ENCODE data around the gene FGD4. TPM values are rescaled to one million over a fixed set of nuclear protein-coding genes. Genes with fewer than 3 reads are reported as not detected.
A peak's percentile ranks its signal among the peaks of the same experiment; 100 is the strongest.

The FGD4 gene
- total RNA-seq, 5 donors from 2014 or later (not counting 1 experiment from before 2014, with no cell fraction given) = 0.18 to 0.79 (median 0.47) TPM

DNA sequence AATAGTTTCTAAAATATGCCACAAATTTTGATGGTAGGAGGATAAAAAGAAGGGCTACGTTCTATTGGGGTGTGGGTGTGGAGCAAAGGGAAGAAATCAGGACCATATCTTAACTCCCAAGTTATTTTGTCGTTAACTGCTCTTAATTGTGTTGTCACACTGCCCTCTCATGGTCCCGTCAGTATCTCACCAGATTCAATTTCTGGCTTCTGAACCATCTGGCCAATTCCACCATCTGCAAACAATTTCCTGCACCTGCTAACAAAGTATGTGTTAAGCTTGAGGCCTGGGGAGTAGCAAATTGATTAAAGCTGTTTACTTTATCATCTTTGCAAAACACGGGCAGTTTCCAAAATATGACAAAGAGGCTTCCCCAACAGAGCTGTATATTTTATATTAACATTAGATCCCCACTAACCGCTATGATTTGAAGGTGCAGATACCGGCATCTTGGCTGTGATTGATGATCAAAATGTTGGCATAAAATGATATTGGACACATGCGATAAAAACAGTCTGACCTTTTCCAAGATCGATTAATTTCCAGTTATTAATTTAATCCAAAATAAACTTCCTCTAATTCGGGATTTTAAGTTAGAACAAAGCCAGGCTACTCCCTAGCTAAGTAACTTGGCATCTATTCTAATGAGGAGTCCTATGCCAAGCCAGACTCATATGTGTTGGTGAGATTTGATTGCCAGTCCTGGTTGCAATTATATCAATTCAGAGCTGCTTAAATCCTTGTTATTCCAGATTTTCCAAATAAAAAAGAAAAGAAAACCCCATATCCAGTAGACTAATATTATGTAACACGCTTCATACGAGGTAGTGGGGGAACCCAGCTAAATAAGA lies 272.8 kb downstream of the FGD4 start:
- H3K27ac ChIP-seq (ENCODE audit: low read length) = no peak overlapping the region
- WGBS (ENCODE audit: insufficient coverage) = 100% methylated on average over 1 of the region's 11 CpGs
- POLR2A ChIA-PET = interaction anchor here in 1 of 2 donors (0.5 kb wide), 1 partner anchor 1019 kb away, joined by 6 read pairs; no protein-coding TSS in a partner anchor
- no peak overlapping the region for H3K27ac Mint-ChIP-seq
- no peaks in the 10 kb centered on the region for H3K4me1 ChIP-seq (ENCODE audit: control insufficient read depth in 1 of 2, extremely low read depth in 1 of 2, insufficient read depth in 2 of 2, low read length in 2 of 2)
- H3K4me3 Mint-ChIP-seq = no peak overlapping the region
- no peaks in the 10 kb centered on the region for H3K27me3 Mint-ChIP-seq
- H3K36me3 ChIP-seq (ENCODE audit: control insufficient read depth in 2 of 2, extremely low read depth in 1 of 2, insufficient read depth in 1 of 2, low read length in 1 of 2) = no peaks in the 10 kb centered on the region
- H3K36me3 Mint-ChIP-seq = no peaks in the 10 kb centered on the region
- peak in 1 of 35 experiments; percentile 34 for DNase-seq
- CTCF ChIA-PET = interaction anchor here (0.6 to 1.4 kb wide), 3 partner anchors 216 to 1019 kb away, joined by 3 to 6 read pairs (median 4); no protein-coding TSS in a partner anchor
- no peak for ATAC-seq (replicated peaks in 1 of 4)
- H3K4me1 Mint-ChIP-seq = no peaks in the 10 kb centered on the region
- no peak overlapping the region for H3K4me3 ChIP-seq (ENCODE audit: control insufficient read depth in 1 of 2, extremely low read depth in 1 of 2, low read length in 1 of 2)
- H3K27me3 ChIP-seq (replicated peaks in 1 of 2; ENCODE audit: control insufficient read depth in 2 of 2, extremely low read depth in 1 of 2, insufficient read depth in 2 of 2, low read length in 1 of 2) = peaks cover 0 to 9% of the 10 kb centered on the region in 2 experiments
- H3K9me3 ChIP-seq = no peaks in the 10 kb centered on the region
- peaks cover 0 to 14% (median 3%) of the 10 kb centered on the region in 3 donors for H3K9me3 Mint-ChIP-seq

GRCh38 chr12:32679091-32679919 lies 279.9 kb downstream of the FGD4 start, which contains the start of gene DNM1L:
TSS of gene DNM1L (plus strand) at chr12:32679301. CDS start at chr12:32679364, 63 bp downstream.
- peak within 1 kb of the TSS; percentile 67 for H3K27ac ChIP-seq (ENCODE audit: low read length)
- under 1% methylated on average over 67 of the region's 76 CpGs for WGBS (ENCODE audit: insufficient coverage)
- DNase-seq (peak; percentile 80 to 95 (median 91)), ATAC-seq (replicated peaks in 1 of 4) (peak; percentile 98 to 100 (median 99))
- Mint-ChIP-seq H3K36me3 (no peaks in the 10 kb centered on the region), H3K27me3 (no peaks in the 10 kb centered on the region), H3K27ac (peak within 1 kb of the TSS; percentile 87 to 92), H3K9me3 (no peaks in the 10 kb centered on the region), H3K4me1 (peaks cover 31 to 35% (median 33%) of the 10 kb centered on the region in 3 donors), H3K4me3 (peak within 1 kb of the TSS; percentile 85 to 90 (median 90))
- peaks cover 0 to 9% of the 10 kb centered on the region in 2 experiments for H3K4me1 ChIP-seq (ENCODE audit: control insufficient read depth in 1 of 2, extremely low read depth in 1 of 2, insufficient read depth in 2 of 2, low read length in 2 of 2)
- H3K36me3 ChIP-seq (ENCODE audit: control insufficient read depth in 2 of 2, extremely low read depth in 1 of 2, insufficient read depth in 1 of 2, low read length in 1 of 2) = no peaks in the 10 kb centered on the region
- H3K4me3 ChIP-seq (ENCODE audit: control insufficient read depth in 1 of 2, extremely low read depth in 1 of 2, low read length in 1 of 2) = peak within 1 kb of the TSS; percentile 71 to 87
- no peaks in the 10 kb centered on the region for H3K9me3 ChIP-seq
- H3K27me3 ChIP-seq (replicated peaks in 1 of 2; ENCODE audit: control insufficient read depth in 2 of 2, extremely low read depth in 1 of 2, insufficient read depth in 2 of 2, low read length in 1 of 2) = no peaks in the 10 kb centered on the region
- ChIA-PET CTCF (interaction anchor here in 1 of 2 donors (0.9 to 1.0 kb wide), 2 partner anchors 27 to 77 kb away, joined by 4 to 7 read pairs; partner anchors contain the start of gene YARS2), POLR2A (interaction anchor here in 1 of 2 donors (1.2 kb wide), 1 partner anchor 76 kb away, joined by 5 read pairs; no protein-coding TSS in a partner anchor)

- Mint-ChIP-seq H3K27me3 (no peaks in the 10 kb centered on the region), H3K9me3 (no peaks in the 10 kb centered on the region), H3K36me3 (no peaks in the 10 kb centered on the region), H3K4me1 (peaks cover 31 to 35% (median 33%) of the 10 kb centered on the region in 3 donors), H3K27ac (peak overlapping the region; percentile 85 to 87), H3K4me3 (peak overlapping the region; percentile 85 to 90 (median 90))
- Histone ChIP-seq H3K9me3 (no peaks in the 10 kb centered on the region), H3K27ac (ENCODE audit: low read length) (peak overlapping the region; percentile 18), H3K27me3 (replicated peaks in 1 of 2; ENCODE audit: control insufficient read depth in 2 of 2, extremely low read depth in 1 of 2, insufficient read depth in 2 of 2, low read length in 1 of 2) (no peaks in the 10 kb centered on the region), H3K36me3 (ENCODE audit: control insufficient read depth in 2 of 2, extremely low read depth in 1 of 2, insufficient read depth in 1 of 2, low read length in 1 of 2) (no peaks in the 10 kb centered on the region), H3K4me3 (ENCODE audit: control insufficient read depth in 1 of 2, extremely low read depth in 1 of 2, low read length in 1 of 2) (peak overlapping the region; percentile 71 to 87), H3K4me1 (ENCODE audit: control insufficient read depth in 1 of 2, extremely low read depth in 1 of 2, insufficient read depth in 2 of 2, low read length in 2 of 2) (peaks cover 0 to 9% of the 10 kb centered on the region in 2 experiments)
- DNase-seq = peak in 1 of 35 experiments; percentile 3
- no peak for ATAC-seq (replicated peaks in 1 of 4)
- ChIA-PET CTCF (interaction anchor here in 1 of 2 donors (0.7 kb wide), 1 partner anchor 75 kb away, joined by 3 read pairs; no protein-coding TSS in a partner anchor), POLR2A (no interaction called here)
- WGBS (ENCODE audit: insufficient coverage) = 3% methylated on average over 13 of the region's 14 CpGs
Observed at GRCh38 chr12:32679920-32680237, 280.5 kb downstream of the FGD4 start.

- DNase-seq (no peak), ATAC-seq (replicated peaks in 1 of 4) (no peak)
- ChIA-PET CTCF (no interaction called here), POLR2A (no interaction called here)
- Mint-ChIP-seq H3K9me3 (no peaks in the 10 kb centered on the region), H3K27me3 (no peaks in the 10 kb centered on the region), H3K36me3 (peaks cover 7% of the 10 kb centered on the region), H3K4me3 (peak overlapping the region; percentile 85 to 90 (median 90)), H3K27ac (peak overlapping the region in 1 of 2 donors; percentile 85), H3K4me1 (peaks cover 31 to 38% (median 37%) of the 10 kb centered on the region in 3 donors)
- H3K4me3 ChIP-seq (ENCODE audit: control insufficient read depth in 1 of 2, extremely low read depth in 1 of 2, low read length in 1 of 2) = no peak overlapping the region
- H3K36me3 ChIP-seq (ENCODE audit: control insufficient read depth in 2 of 2, extremely low read depth in 1 of 2, insufficient read depth in 1 of 2, low read length in 1 of 2) = no peaks in the 10 kb centered on the region
- H3K4me1 ChIP-seq (ENCODE audit: control insufficient read depth in 1 of 2, extremely low read depth in 1 of 2, insufficient read depth in 2 of 2, low read length in 2 of 2) = peaks cover 0 to 9% of the 10 kb centered on the region in 2 experiments
- H3K9me3 ChIP-seq = no peaks in the 10 kb centered on the region
- H3K27ac ChIP-seq (ENCODE audit: low read length) = no peak overlapping the region
- no peaks in the 10 kb centered on the region for H3K27me3 ChIP-seq (replicated peaks in 1 of 2; ENCODE audit: control insufficient read depth in 2 of 2, extremely low read depth in 1 of 2, insufficient read depth in 2 of 2, low read length in 1 of 2)
Observed at GRCh38 chr12:32680787-32681186, 281.4 kb downstream of the FGD4 start.

GRCh38 chr12:32681272-32681671 lies 281.9 kb downstream of the FGD4 start:
- Histone ChIP-seq H3K27me3 (replicated peaks in 1 of 2; ENCODE audit: control insufficient read depth in 2 of 2, extremely low read depth in 1 of 2, insufficient read depth in 2 of 2, low read length in 1 of 2) (no peaks in the 10 kb centered on the region), H3K4me1 (ENCODE audit: control insufficient read depth in 1 of 2, extremely low read depth in 1 of 2, insufficient read depth in 2 of 2, low read length in 2 of 2) (peaks cover 0 to 9% of the 10 kb centered on the region in 2 experiments), H3K9me3 (no peaks in the 10 kb centered on the region), H3K36me3 (ENCODE audit: control insufficient read depth in 2 of 2, extremely low read depth in 1 of 2, insufficient read depth in 1 of 2, low read length in 1 of 2) (no peaks in the 10 kb centered on the region), H3K4me3 (ENCODE audit: control insufficient read depth in 1 of 2, extremely low read depth in 1 of 2, low read length in 1 of 2) (no peak overlapping the region), H3K27ac (ENCODE audit: low read length) (no peak overlapping the region)
- CTCF ChIA-PET = no interaction called here
- Mint-ChIP-seq H3K9me3 (no peaks in the 10 kb centered on the region), H3K27me3 (no peaks in the 10 kb centered on the region), H3K4me3 (peak overlapping the region in 1 of 3 donors; percentile 17), H3K27ac (no peak overlapping the region), H3K36me3 (peaks cover 10% of the 10 kb centered on the region), H3K4me1 (peaks cover 33 to 42% (median 40%) of the 10 kb centered on the region in 3 donors)
- ATAC-seq (replicated peaks in 1 of 4) = no peak
- POLR2A ChIA-PET = no interaction called here
- WGBS (ENCODE audit: insufficient coverage) = 88% methylated on average over 4 of the region's 11 CpGs
- DNase-seq = no peak

GRCh38 chr12:32686340-32686739 lies 287.0 kb downstream of the FGD4 start:
- Mint-ChIP-seq H3K36me3 (peaks cover 23% of the 10 kb centered on the region), H3K4me3 (no peak overlapping the region), H3K9me3 (no peaks in the 10 kb centered on the region), H3K27ac (no peak overlapping the region), H3K4me1 (peaks cover 44 to 54% (median 46%) of the 10 kb centered on the region in 3 donors), H3K27me3 (no peaks in the 10 kb centered on the region)
- Histone ChIP-seq H3K4me1 (ENCODE audit: control insufficient read depth in 1 of 2, extremely low read depth in 1 of 2, insufficient read depth in 2 of 2, low read length in 2 of 2) (no peaks in the 10 kb centered on the region), H3K4me3 (ENCODE audit: control insufficient read depth in 1 of 2, extremely low read depth in 1 of 2, low read length in 1 of 2) (no peak overlapping the region), H3K36me3 (ENCODE audit: control insufficient read depth in 2 of 2, extremely low read depth in 1 of 2, insufficient read depth in 1 of 2, low read length in 1 of 2) (no peaks in the 10 kb centered on the region), H3K27me3 (replicated peaks in 1 of 2; ENCODE audit: control insufficient read depth in 2 of 2, extremely low read depth in 1 of 2, insufficient read depth in 2 of 2, low read length in 1 of 2) (no peaks in the 10 kb centered on the region), H3K9me3 (no peaks in the 10 kb centered on the region), H3K27ac (ENCODE audit: low read length) (no peak overlapping the region)
- DNase-seq (no peak), ATAC-seq (replicated peaks in 1 of 4) (no peak)
- WGBS (ENCODE audit: insufficient coverage) = no CpG with 5 or more reads among the region's 1 CpG
- ChIA-PET POLR2A (interaction anchor here (0.5 to 1.0 kb wide), 2 partner anchors 12 to 20 kb away, joined by 3 read pairs; no protein-coding TSS in a partner anchor), CTCF (interaction anchor here in 1 of 2 donors (0.9 kb wide), 1 partner anchor 8 kb away, joined by 4 read pairs; no protein-coding TSS in a partner anchor)
